H1 (cell line): Measurements from ENCODE around the gene CYB561D2. TPM values are rescaled to one million over a fixed set of nuclear protein-coding genes. Genes with fewer than 3 reads are reported as not detected.

Experiments
- BACH1 ChIP-seq: IDR thresholded peaks from 2 replicates; pipeline ENCODE4 v1.6.1; 2012; ENCODE audit warnings: low read length, improper control_type of control experiment
- JUN ChIP-seq: IDR thresholded peaks from 2 replicates; pipeline ENCODE4 v1.6.1; 2011; ENCODE audit warnings: low read depth, mild to moderate bottlenecking, improper control_type of control experiment, low read length
- polyA plus RNA-seq, 7 experiments: library from polyadenylated mRNA; depleted of rRNA in 3 of 7; stranded (reverse) in 5 of 7; unstranded in 2 of 7; fragments of >200 nt in 5 of 7; fragments of 200-250 nt in 2 of 7; gene quantifications; 1 replicate in 5 of 7; 2 replicates in 1 of 7; 4 replicates in 1 of 7; pipeline versions ENCODE4 v1.2.1 to v1.2.3, GENCODE V29; 2011 to 2013; ENCODE audit warnings: missing spikeins in 2 of 7, mixed read lengths in 2 of 7
- total RNA-seq: library from RNA; stranded (reverse); fragmentation: NEBNext Ultra II Directional; extraction: Animal tissue kit (Norgen Biotek cat#: 25700); gene quantifications from 2 replicates; pipeline ENCODE4 v1.2.1, GENCODE V29; 2021

The CYB561D2 gene
- total and polyA plus RNA-seq, 2 of the 8 experiments (the other 6 are each of a cell fraction or from before 2014, with no cell fraction given): 9.8 to 34.0 TPM

- TF ChIP-seq BACH1 (no peak), JUN (no peak)
Observed at GRCh38 chr3:50323614-50324199, 27.0 kb upstream of the CYB561D2 start (continued).
